Lower leg skin (tissue), 3 donors: Measurements from ENCODE around the gene MAP6.

Experiments
- POLR2A ChIP-seq, 2 donors: fragments of 450-650 bp; IDR thresholded peaks; one replicate each; pipeline ENCODE4 v1.6.1; 2016 to 2017; ENCODE audit warnings: antibody characterized with exemption in 2 of 2, mild to moderate bottlenecking in 1 of 2, moderate library complexity in 1 of 2
- TF ChIP-seq, protein P1 (sequence below), 3 donors: fragments of 450-650 bp; IDR thresholded peaks; one replicate each; pipeline ENCODE4 v1.5.1; 2016; ENCODE audit warnings: antibody characterized with exemption in 3 of 3, mild to moderate bottlenecking in 3 of 3, moderate library complexity in 2 of 3

DNA sequence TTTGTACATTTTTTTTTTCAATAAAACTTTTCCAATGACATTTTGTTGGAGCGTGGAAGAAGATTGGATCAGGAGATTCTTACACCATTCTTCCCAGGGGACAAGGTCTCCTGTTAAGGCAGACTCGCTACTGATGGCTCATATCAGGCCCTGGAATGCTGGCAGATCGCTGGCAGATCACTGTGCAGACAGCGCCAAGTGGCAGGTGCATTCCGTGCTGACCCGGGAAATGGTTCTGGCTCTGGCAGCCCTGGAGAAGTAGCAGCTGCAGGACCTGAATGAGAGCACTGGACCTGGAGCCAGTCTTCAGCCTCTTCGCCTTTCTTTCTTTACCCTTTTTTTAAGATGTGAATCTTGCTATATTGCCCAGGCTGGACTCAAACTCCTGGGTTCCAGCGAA lies 96.1 kb downstream of the MAP6 start:
- TF ChIP-seq POLR2A (IDR thresholded peaks at IDR 0.05) = no peak
- TF ChIP-seq, protein P1, sequence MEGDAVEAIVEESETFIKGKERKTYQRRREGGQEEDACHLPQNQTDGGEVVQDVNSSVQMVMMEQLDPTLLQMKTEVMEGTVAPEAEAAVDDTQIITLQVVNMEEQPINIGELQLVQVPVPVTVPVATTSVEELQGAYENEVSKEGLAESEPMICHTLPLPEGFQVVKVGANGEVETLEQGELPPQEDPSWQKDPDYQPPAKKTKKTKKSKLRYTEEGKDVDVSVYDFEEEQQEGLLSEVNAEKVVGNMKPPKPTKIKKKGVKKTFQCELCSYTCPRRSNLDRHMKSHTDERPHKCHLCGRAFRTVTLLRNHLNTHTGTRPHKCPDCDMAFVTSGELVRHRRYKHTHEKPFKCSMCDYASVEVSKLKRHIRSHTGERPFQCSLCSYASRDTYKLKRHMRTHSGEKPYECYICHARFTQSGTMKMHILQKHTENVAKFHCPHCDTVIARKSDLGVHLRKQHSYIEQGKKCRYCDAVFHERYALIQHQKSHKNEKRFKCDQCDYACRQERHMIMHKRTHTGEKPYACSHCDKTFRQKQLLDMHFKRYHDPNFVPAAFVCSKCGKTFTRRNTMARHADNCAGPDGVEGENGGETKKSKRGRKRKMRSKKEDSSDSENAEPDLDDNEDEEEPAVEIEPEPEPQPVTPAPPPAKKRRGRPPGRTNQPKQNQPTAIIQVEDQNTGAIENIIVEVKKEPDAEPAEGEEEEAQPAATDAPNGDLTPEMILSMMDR (IDR thresholded peaks at IDR 0.05) = no peak
